ENCODE results near the gene NPS.

Gene NPS

GRCh38 chr10:127556916-127557315 lies 7.8 kb downstream of the NPS start:
- no peak for DNase-seq (ENCODE audit: low read depth in 2 of 3, low spot score in 1 of 3)

DNA sequence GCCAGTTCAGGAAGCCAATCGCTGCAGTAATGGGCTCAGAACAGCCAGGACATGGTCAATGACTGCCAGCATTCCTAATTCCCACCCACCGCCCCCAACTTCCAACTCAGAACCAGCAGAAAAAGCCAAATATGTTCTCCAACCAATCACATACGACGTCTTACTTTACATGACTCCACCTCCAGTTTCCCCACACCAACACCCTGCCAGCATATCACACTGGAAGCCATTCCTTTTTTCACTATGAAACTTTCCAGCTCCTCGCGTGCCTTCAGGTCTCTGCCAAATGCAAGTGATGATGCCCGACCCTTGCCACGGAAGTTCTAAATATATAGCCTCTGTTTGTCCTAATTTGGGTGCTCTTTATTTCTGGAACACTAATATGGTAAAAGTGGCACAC lies 12.5 kb downstream of the NPS start:
- DNase-seq (ENCODE audit: low read depth in 2 of 3, low spot score in 1 of 3): no peak

GRCh38 chr10:127563718-127564553 lies 14.8 kb downstream of the NPS start:
- DNase-seq (ENCODE audit: low read depth in 2 of 3, low spot score in 1 of 3): peak; percentile 5 to 9 (median 8)

GRCh38 chr10:127564644-127565043 lies 15.5 kb downstream of the NPS start:
- DNase-seq (ENCODE audit: low read depth in 2 of 3, low spot score in 1 of 3): no peak

GRCh38 chr10:127565583-127565982 lies 16.5 kb downstream of the NPS start:
- no peak for DNase-seq (ENCODE audit: low read depth in 2 of 3, low spot score in 1 of 3)

DNA sequence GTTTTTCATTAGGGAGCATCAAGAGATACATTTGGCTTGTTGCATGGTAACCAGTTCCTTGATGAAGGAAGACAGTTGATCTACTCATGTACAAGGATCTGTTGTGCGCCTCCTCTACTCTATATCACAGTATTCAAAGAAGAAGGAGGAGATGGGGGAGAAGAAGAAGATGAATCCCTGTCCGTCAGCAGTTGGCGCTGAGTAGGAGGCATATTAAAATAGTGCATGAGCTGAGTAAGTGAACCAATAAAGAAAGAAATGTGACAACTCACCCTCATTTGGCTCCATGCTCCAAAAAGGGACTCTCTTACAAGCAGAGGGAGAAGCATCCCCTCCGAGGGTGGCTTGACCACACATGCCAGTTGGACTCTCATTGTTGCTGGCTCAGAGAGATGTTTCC lies 20.1 kb downstream of the NPS start:
- DNase-seq (ENCODE audit: low read depth in 2 of 3, low spot score in 1 of 3): no peak

GRCh38 chr10:127570036-127570435 lies 20.9 kb downstream of the NPS start:
- DNase-seq (ENCODE audit: low read depth in 2 of 3, low spot score in 1 of 3): no peak

GRCh38 chr10:127571386-127571785 lies 22.3 kb downstream of the NPS start:
- no peak for DNase-seq (ENCODE audit: low read depth in 2 of 3, low spot score in 1 of 3)

GRCh38 chr10:127576051-127576450 lies 26.9 kb downstream of the NPS start:
- DNase-seq (ENCODE audit: low read depth in 2 of 3, low spot score in 1 of 3): no peak

GRCh38 chr10:127576740-127577161 lies 27.6 kb downstream of the NPS start:
- DNase-seq (ENCODE audit: low read depth in 2 of 3, low spot score in 1 of 3): no peak

DNA sequence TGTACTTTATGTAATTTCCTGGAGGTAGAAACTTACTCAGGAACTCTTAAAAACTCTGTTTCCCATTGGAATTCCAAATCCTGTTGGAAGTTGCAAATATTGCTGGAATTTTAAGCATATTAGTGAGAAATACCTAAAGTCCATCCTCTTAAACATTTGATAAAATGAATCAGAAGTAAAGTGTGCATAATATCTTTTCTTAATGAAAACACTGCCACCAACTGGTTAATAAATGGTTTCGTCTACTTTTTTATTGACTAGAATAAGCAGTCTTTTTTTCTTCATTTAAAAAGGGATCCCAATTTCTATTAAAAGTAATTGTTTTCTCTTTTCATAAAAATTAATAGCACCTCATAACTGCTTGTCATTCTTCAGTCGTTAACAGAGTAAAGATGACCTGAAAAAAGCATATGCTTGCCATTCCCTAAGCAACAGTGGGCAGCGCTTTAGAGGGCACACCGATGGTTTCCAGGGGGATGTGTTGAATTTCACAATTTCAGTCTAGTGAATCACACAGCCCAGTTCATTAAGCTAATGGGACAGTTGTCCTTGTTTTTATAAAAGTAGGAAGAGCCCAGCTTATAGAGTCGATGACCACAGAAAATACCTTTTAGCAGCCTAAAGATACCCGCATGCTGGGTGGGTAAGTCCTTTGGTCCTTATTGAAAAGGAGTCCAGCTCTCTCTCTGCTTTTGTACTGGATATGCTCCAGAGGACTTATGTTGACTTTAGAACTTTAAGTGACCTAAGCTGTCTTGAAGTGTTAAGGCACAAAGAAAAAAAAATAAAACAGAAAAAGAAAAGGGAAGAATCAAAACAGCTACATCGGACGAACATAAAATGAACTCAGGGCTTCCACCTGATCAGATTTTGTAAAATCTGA lies 28.5 kb downstream of the NPS start:
- no peak for DNase-seq (ENCODE audit: low read depth in 2 of 3, low spot score in 1 of 3)

DNA sequence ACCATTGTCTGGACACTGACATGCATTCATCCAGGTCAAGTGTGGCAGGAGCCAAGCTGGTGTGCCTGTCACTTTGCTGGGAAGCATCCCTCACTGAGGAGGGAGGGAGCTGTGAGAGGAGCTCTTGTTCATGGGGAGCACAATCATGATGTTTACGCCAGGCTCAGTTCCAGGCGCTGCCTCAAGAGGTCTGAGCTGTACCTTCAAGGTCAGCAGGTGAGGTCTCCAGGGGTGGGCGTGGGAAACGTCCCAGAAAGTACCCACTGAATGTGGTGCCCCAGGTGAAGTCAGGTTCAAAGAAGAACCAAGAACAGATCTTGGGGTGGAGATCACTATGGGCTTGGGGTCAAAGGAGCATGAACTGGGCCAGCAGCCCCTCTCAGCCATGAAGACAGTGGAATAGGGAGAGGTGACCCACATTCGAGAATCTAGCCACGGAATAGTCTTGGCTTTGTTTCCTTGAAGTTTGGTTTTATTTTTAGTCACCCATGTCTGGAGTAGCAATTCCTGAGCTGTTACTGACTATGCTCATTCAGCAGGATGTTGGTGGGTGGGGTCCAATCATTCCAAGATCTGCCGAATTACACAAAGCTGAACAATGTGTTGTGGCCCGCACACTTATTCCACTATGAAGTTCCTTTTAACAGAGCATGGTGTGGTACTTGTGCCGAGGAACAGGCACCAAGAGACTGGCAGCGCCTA lies 29.3 kb downstream of the NPS start:
- DNase-seq (ENCODE audit: low read depth in 2 of 3, low spot score in 1 of 3): no peak

DNA sequence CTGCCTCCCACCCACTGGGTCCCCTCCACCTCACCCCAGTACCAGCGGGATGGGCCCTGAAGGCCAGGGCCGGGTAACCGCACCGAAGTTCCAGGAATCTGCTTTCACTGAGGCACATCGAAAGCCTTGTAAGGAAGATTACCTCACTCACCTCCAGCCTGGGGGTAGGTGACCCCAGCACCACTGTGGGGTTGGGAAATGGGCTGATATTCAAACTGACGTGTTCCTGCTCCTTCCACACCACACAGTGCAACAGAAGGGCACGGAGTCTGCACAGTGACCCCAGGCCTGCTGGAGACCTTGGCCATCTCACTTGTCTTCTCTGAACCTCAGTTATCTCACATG lies 29.8 kb downstream of the NPS start:
- no peak for DNase-seq (ENCODE audit: low read depth in 2 of 3, low spot score in 1 of 3)

DNA sequence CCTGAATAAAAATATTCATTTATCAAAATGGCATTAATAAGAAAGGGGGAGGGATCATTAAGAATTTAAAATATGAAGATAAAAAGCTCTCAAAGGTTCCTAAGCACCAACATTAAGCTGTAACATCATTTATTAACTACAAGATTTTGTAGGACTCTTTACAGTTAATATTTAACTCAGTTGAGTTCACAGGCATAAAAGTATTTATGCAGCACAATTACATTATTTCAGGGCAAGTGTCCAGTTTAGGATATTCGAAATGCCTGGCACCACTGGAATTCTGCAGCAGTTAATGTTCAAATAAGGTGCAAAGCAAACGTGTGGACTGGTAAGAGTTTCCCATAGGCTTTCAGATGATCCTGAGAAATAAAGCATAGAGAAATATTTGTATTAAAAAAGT lies 30.5 kb downstream of the NPS start:
- DNase-seq (ENCODE audit: low read depth in 2 of 3, low spot score in 1 of 3): no peak

DNA sequence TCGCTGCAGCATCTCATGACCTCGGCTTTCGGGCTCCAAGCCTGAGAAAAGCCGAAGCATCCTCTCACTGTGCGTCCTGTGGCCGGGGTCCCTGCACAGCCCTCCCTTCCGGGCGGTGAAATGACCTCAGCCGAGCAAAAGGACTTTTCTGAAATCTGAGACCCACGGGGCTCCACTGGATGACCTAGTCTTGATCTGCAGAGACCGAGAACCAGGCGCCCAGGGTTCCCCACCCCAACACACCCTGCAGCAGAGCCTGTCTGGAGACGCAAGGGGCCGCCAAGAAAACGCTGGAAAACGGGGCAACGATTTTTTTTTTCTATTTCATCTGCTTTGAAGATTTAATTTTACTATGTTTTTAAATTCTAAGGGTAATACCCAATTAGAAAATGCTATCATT lies 31.7 kb downstream of the NPS start:
- no peak for DNase-seq (ENCODE audit: low read depth in 2 of 3, low spot score in 1 of 3)

- no peak for DNase-seq (ENCODE audit: low read depth in 2 of 3, low spot score in 1 of 3)
These were observed 36.5 kb downstream of the NPS start for GRCh38 chr10:127585519-127586023.

DNA sequence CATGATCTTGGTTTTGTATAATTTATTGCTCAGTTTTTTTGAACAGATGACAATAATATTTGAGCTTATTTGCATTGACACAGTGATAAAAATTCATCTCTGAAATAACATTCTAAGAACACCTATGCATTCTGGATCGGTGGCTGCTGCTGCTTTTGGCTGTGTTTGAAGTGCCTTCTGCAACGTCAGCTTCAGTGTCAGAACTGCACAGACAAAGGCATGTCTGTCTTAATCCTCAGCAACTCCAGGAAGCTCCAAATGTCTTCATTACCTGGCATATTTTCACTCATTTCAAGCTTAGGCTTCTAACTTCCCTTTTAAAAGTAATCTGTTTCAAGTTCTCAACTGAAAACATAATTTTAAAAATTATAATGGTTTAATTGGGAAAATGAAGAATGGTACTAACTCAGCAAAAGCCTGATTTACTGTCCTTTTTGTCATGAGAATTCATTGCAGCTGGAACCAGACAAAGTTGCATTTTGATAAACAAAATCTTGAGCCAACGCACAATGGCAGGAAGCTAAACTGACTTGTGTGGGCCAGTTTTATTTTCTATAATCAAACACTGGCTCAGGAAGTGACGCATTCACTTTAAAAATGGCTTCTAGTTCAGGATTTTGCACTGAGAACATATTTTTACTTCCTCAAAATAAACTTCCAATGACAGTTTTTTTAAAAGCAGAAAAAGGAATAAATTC lies 38.7 kb downstream of the NPS start:
- no peak for DNase-seq (ENCODE audit: low read depth in 2 of 3, low spot score in 1 of 3)

DNA sequence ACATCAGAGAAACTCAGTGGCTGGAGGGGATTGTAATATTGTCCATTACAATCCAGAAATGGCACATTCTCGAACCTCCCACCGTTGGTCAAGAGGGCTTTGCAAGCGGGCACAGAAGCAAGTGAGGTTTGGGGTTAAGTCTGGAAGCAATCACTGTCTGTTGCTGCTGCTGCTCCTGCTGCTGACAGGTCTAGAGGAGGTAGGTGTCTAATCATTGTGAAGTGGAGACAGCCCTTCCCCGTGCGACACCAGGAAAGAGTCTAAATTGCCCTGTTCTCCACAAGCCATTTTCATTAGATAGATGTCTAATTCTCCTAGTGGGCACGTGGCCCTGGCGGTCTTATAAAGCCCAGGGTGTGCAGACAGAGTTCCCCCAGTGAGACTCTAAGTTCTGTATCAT lies 43.5 kb downstream of the NPS start:
- DNase-seq (ENCODE audit: low read depth in 2 of 3, low spot score in 1 of 3): no peak

DNA sequence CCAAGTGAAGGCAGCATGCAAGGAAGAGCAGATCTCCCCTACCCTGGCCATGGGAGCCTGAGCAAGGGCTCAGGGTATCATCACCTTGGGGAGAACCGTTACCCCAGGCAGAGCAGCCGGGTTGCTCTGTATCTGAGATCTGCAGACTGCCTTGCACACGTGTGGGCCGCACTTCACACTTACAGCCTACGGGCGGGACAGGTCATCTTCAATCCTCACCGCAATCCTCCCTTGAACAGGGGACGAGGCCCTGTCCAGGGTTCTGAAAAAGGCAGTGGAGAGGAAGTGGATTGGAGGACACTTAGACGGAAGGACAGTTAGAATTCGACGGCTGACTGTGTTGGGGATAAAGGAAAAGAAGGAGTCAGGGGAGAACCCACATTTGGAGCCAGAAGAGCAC lies 51.4 kb downstream of the NPS start:
- no peak for DNase-seq (ENCODE audit: low read depth in 2 of 3, low spot score in 1 of 3)

Data from stimulated activated CD4-positive, alpha-beta T cell treated with anti-CD3 and anti-CD28 coated beads, Interleukin-12 subunit alpha, Interleukin-12 subunit beta, amount 100 ng/mL, for 48 hours (primary cell).